ENCODE measurements around the gene SLC14A1.

DNA sequence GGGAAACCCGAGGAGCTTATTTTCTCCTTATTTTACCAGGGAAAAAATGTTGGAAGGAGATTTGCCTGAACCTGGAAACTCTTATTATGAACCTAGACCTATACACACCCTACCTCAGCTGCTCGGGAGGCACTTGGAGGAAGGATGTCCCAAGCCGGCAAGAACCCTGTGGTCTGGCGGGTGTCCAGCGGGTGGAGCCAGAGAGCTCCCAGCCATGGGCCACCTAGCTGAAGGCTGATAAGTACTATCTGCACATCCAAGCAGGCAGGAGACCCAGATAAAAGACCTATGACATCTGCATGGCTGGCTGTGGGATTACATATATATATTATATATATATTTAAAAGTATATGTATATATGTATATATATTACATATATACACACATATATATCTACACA, 1.1 kb upstream of the SLC14A1 start:
- TF ChIP-seq POLR2AphosphoS5 (IDR thresholded peaks at IDR 0.05; ENCODE audit: low read depth, low read length) (no peak), SIN3A (IDR thresholded peaks at IDR 0.05; ENCODE audit: borderline replicate concordance, insufficient read depth, low read length) (no peak)
- TF ChIP-seq, protein P1, sequence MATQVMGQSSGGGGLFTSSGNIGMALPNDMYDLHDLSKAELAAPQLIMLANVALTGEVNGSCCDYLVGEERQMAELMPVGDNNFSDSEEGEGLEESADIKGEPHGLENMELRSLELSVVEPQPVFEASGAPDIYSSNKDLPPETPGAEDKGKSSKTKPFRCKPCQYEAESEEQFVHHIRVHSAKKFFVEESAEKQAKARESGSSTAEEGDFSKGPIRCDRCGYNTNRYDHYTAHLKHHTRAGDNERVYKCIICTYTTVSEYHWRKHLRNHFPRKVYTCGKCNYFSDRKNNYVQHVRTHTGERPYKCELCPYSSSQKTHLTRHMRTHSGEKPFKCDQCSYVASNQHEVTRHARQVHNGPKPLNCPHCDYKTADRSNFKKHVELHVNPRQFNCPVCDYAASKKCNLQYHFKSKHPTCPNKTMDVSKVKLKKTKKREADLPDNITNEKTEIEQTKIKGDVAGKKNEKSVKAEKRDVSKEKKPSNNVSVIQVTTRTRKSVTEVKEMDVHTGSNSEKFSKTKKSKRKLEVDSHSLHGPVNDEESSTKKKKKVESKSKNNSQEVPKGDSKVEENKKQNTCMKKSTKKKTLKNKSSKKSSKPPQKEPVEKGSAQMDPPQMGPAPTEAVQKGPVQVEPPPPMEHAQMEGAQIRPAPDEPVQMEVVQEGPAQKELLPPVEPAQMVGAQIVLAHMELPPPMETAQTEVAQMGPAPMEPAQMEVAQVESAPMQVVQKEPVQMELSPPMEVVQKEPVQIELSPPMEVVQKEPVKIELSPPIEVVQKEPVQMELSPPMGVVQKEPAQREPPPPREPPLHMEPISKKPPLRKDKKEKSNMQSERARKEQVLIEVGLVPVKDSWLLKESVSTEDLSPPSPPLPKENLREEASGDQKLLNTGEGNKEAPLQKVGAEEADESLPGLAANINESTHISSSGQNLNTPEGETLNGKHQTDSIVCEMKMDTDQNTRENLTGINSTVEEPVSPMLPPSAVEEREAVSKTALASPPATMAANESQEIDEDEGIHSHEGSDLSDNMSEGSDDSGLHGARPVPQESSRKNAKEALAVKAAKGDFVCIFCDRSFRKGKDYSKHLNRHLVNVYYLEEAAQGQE (IDR thresholded peaks at IDR 0.05; ENCODE audit: insufficient read depth in 1 of 2, low read depth in 2 of 2, low read length in 2 of 2) = no peak
